GM18870 (cell line): ENCODE data around the gene RBCK1.

Source experiments
- ATAC-seq: cut with Tn5 transposase; IDR thresholded peaks from one replicate; pipeline ENCODE4 v1.9.1; 2021; ENCODE audit warnings: moderate library complexity; ENCODE audit not compliant: unreplicated experiment

Gene RBCK1

DNA sequence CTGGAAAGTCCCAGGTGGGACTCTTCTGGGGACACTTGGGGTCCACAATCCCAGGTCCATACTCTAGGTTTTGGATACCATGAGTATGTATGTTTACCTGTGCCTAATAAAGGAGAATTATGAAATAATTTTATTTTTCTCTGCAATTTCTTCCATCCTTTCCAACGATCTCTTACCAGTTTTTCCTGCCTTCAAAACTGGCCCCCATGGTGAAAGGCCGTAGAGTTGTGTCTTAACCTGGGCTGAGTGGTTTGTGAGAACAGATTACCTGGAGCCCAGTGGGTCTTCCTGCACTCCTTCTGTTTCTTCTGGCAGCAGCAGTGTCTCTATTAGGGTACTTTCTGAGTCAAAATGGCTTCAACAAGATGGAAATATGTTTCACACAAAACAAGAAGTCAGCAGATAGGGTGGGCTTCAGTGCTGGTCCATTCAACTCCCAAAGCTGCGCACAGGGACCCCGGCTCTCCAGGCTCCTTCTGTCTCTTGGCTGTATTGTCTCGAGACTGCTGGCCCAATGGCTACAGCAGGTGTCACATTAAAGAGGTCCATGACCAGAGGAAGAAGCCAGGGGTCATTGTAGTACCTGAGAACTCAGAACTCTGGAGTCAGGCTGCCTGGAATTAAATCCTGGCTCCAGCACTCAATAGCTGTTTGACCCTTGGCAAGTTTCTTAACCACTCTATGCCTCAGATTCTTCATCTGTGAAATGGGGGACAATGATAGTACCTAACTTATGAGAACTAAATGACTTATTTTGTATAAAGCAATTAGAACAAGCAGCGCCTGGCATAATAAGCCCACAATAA lies 10.5 kb upstream of the RBCK1 start:
- ATAC-seq = no peak

DNA sequence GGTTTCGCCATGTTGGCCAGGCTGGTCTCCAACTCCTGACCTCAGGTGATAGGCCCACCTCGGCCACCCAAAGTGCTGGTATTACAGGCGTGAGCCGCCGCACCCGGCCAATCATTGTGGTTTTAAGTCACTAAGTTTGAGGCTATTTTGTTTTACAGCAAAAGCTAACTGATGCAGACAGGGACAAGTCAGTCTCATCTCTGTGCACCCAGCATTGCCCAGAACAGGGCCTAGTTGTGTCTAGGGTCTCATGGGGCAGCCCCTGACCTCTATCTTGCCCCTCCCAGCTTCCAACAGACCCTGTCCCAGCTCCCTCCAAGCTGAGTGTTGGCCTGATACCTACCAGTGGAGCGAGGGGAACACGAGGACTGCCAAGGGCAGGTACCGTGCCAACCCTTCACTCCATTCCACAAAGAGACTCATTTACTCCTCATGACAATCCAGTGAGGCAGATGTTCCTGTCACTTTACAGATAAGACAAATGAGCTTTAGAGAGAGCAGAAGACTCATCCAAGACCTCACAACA lies 8.9 kb upstream of the RBCK1 start:
- ATAC-seq = no peak

DNA sequence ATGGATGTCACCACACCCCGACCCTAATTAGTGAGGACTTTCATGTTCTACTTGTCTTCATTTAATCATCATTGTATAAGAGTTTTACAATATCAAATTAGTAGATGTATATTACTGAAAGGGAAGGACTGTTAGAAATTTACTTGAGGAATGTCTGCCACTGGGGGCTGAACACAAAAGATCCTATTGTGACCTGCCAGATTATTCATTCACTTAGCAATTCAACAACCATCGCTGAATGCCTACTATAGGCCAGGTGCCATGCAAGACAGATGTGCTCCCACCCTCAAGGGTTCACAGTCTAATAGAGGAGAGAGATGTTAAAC lies 8.0 kb upstream of the RBCK1 start:
- ATAC-seq = no peak

DNA sequence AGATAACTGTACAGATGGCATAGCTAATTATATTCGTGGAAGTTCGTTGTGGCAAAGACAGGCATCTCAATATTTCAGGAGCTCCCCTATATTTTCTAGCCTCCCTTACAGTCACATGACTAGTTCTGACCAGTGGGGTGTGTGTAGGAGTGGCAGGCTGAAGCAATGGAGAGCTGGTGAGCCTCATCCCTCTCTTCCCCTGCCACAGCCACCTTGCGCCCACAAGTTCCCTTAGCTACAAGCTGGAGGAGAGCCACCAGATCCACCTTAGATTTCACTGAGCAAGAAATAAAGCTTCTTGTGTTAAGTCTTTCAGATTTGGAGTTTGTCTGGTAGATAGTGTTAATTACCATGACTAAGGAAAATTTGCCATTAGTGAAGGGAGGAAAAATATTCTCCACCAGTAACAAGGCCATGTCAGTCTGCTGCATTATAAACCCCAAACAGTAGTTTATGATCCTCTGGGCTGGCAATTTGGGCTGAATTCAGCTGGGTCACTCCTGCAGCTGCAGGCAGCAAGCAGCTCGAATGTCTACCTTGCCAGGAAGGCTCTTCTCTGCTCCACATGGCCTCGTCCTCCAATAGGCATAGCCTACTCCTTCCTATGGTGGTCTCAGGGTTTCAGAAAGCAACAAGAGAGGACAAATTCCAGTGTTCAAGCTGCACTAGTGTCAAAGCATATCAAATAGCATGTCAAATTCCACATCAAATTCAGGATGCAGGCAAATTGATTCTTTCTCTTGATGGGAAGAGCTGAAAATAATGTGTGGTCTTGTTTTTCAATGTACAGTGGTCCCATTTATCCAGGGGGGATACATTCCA lies 7.4 kb upstream of the RBCK1 start:
- no peak for ATAC-seq

DNA sequence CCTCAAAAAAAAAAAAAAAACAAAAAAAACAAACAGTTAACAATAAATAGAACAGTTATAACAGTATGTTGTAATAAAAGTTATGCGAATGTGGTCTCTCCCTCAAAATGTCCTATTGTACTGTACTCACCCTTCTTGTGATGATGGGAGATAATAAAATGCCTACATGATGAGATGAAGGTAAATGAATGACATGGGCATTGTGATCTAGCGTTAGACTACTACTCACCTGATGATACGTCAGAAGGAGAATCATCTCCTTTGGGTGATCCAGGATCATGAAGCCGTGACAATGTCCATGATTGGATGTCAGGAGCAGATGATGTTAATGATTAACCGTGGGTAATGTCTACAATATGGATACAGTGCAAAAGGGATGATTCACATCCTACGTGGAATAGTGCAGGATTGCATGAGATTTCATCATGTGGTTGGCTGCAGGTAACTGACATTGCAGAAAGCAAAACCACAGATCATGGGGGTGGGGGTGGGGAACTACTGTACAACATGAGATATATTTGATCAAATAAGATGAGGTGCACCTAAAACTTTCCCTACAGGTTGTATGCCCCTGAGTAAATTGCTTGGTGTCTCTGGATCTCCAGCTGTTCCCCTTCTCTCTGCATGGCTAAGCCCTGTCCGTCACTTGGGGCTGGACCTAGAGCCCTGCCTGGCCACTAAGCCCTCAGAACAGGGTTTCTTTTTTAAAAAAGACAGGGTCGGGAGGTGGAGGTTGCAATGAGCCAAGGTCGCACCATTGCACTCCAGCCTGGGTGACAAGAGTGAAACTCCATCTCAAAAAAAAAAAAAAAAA lies 6.2 kb upstream of the RBCK1 start:
- ATAC-seq = no peak

DNA sequence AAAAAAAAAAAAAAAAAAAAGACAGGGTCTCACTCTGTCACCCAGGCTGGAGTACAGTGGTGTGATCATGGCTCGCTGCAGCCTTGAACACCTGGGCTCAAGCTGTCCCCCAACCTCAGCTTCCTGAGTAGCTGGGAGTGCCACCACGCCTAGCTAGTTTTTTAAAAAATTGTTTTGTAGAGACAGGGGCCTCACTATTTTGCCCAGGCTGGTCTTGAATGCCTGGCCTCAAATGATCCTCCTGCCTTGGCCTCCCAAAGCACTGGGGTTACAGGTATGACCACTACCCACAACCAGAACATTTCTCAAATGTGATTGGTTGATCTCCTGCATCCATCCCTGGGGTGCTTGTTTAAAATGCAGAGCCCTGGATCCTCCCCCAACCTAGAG lies 5.6 kb upstream of the RBCK1 start:
- ATAC-seq = no peak

DNA sequence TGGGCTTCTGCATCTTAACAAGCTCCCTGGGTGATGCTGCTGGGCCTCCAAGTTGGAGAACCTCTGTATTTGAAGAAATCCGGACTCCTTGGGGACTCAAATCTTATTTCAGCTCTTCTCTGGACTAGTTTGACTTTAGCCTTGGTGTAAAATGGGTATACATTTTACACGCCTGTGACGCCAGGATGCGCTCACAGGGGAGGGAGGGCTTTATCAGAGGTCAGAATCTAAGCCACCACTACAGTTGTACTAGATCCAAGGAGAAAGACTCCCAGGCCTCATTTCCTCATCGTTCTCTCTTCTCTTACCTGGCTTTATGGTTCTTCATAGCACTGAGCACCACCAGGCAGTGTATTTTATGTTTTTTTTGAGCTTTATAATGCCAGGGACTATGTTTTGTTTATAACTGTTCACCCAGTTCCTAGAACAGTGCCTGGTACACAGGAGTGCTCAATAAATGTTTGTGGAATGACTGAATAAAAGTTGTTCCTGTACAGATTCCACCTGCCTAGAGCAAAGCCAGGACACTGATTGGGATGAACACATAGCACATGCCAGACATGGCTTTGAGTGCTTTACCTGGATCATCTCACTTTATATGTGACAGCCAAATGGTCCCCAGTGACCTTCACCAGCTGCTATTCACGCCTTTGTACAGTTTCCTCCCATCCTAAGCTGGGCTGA lies 5.1 kb upstream of the RBCK1 start:
- no peak for ATAC-seq

DNA sequence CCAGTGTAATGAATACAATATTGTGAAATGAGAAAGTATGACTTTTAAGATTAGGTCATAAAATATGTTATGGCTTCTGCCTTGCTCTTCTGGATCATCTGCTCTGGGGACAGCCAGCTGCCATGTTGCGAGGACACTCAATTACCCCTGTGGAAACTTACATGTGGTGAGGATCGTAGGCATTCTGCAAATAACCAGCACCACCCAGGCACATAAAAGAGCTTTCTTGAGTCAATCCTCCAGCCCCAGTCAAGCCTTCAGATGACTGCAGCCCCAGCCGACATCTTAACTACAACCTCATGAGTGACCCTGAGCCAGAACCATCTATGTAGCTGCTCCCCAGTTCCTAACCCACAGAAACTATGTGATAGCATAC lies 4.5 kb upstream of the RBCK1 start:
- no peak for ATAC-seq

DNA sequence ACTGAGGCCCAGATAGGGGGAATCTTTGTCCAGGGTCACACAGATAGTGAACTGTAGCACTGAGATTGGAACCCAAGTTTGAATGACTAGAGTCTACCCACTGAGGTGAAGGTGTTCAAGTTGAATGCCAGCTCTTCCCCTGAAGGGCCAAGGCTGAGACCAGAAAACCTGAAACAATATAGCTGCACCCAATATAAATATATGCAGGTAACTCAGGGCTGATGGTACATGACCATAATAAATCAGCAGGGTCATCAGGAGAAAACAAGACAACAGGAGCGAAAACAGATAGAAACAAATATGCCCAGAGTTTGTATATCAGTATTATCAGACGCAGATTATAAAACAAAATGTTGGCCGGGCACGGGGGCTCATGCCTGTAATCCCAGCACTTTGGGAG lies 4.0 kb upstream of the RBCK1 start:
- ATAC-seq = no peak

DNA sequence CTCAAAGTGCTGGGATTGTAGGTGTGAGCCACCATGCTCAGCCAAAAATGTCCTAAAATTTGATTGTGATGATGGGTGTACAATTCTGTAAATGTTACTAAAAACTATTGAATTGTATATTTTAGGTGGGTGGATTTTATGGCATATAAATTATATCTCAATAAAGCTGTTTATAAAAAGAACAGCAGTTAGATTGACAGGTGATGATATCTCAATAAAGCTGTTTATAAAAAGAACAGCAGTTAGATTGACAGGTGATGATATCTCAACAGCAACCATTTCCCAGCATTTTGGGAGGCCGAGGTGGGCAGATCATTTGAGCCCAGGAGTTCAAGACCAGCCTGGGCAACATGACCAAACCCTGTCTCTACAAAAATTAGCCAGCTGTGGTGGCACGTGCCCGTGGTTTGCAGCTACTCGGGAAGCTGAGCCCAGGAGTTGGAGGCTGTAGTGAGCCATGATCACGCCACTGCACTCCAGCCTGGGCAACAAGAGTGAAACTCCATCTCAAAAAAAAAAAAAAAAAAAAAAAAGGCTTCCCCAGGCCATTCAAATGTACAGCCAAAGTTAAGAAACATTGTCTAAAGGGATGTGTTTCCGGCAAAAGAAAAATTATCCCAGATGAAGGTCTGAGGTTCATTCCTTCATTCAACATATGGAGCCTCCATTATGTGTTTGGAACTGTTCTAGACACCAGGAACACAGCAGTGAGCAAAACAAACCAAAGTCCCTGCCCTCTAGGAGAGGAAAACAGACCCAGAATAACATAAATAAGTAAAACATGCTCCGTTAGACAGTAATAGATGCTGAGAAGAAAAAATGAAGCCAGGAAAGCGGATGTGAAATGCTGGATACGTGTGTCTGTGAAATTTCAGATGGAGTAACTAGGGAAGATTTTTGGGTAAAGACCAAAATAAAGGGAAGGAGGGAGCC lies 1.6 kb upstream of the RBCK1 start:
- ATAC-seq = no peak

DNA sequence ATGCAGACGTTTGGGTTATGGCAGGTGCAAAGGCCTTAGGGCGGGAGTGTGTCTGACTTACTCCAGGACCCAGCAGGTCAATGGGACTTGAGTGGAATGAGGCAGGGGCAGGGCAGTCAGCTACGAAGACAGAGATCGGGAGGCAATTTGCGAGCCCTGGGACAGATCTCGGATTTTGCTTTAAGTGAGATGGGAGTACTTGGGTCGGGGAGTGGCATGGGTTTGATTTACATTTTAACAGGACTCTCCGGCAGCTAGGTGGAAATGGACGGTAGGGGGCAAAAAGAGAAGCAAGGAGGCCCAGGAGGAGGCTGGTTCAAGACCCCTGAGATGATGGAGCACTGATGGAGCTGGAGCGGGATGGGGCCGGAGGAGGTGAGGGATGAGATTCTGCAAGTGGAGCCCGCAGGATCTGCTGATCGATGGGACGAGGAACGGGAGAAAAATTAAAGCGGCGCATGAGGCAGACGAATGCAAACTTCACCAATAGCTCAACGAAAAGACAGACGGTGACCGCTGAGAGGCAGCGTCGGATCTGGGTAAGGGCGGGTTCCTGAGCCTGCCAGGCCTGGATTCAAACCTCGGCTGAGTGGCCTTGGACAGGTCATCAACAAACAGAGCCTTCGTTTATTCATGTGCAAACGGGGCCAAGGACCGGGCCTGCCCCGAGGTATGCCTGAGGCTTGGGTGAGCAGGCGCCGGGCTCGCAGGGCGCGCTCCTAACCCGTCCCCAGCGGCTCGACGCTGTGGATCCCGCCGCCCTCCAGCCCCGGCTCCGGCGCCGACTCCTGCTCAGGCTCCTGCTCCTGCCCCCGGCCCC lies 756 bp upstream of the RBCK1 start:
- ATAC-seq = peak; percentile 52

DNA sequence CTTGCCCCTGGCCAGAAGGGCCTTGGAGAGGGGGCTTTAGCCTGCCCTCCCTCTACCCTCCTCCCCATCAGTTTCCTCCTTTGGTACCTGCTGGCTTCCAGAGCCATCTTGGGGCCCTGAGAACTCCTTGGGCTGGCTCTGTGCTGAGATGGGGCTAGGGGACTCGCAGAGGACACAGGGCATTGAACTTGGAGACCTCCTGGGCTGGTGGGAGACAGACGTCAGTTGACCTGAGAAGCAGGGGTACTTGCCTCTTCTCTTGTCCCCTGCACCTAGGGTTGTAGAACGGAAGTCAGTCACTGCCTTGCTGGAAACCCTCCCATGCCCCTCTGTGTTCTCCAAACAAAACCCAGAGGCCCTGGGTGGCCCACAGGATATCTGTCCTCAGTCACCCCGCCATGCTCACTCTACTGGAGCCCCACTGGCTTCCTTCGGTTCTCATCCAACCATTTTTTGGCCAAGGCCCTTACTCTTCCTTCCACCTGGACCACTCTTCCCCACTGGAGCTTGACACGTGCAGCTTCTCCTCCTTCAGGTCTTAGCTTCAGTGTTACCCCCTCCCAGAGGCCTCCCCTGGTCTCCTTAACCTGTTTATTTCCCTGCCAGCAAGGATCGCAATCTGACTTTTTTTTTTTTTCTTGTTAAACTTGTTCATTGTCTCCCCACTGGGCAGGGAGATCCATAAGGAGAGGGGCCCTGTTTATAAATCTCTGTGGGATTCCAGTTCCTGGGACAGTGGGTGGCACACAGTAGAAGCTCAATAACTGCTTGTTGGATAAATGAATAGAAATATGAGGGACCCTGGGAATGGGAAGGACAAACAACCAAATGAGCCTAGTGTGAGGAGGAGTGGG lies 971 bp downstream of the RBCK1 start:
- ATAC-seq = no peak

DNA sequence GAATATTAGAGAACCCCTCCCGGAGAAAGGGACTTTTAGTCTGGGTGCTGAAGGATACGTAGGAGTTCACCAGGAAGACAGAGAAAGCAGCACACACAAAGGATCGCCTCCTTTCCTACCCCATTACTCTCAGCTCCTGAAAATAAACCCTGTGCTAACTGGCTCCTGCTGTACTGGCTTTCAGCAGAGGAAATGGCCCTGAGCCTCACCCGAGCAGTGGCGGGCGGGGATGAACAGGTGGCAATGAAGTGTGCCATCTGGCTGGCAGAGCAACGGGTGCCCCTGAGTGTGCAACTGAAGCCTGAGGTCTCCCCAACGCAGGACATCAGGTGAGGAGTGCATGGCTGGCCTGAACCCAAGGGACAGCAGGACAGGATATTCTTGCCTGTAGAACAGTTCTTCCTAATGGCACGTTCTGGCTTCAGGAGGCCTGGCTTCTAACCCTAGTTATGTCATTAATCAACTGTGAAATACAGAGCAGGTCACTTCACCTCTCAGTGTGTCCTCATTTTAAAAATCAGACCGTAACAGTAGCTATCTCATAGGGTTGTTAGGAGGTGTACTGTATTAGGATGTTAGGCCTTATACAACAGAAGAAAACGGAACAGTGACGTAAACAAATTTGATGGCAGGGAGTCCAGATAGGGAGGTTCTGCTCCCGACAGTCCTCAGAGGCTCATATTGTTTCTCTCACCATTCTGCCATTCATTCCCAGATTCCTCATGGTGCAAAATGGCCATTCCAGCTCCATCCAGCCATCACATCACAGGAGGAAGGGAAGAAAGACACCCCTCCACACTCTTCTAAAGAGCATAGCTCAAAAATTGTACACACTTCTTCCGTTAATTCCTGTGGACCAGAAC lies 1.8 kb downstream of the RBCK1 start:
- no peak for ATAC-seq

DNA sequence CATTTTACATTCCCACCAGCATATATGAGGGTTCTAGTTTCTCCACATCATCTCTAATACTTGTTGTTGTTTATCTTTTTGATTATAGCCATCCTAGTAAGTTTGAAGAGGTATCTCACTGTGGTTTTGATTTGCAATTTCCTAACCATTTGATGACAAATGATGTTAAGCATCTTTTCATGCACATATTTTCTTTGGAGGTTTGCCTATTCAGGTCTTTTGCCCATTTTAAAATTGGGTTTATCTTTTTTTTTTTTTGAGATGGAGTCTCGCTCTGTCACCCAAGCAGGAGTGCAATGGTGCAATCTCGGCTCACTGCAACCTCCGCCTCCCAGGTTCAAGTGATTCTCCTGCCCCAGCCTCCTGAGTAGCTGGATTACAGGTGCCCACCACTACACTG lies 4.0 kb downstream of the RBCK1 start:
- no peak for ATAC-seq

DNA sequence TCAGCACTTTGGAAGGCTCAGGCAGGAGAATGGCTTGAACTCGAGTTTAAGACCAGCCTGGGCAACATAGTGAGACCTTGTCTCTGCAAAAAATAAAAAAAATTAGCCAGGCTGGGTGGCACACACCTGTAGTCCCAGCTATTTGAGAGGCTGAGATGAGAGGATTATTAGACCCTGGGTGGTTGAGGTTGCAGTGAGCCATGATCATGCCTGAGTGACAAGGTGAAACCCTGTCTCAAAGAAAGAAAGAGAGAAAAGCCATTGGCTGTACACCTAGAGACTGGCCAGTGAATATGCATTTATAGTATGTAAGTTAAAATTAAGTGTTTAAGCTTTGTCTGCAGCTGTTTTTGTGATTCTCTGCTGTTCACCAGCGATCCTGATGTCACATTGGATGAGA lies 6.1 kb downstream of the RBCK1 start:
- ATAC-seq = no peak

DNA sequence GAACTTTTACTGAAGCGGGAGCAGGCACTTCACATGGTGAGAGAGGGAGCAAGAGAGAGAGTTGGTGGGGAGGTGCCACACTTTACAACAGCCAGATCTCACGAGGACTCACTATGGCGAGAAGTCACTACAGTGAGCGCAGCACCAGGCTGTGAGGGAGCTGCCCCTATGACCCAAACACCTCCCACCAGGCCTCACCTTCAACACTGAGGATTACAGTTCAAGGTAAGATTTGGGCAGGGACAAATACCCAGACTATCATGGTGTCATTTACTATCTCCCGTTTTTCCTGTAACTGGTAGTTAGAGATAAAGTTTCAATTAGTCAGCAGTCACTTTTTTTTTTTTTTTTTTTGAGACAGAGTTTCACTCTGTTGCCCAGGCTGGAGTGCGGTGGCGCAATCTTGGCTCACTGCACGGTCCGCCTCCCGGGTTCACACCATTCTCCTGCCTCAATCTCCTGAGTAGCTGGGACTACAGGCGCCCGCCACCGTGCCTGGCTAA lies 7.8 kb downstream of the RBCK1 start:
- ATAC-seq = no peak
